Astrocyte (in vitro differentiated cells and primary cell): Measurements from ENCODE around the gene LRRC37B. TPM values are rescaled to one million over a fixed set of nuclear protein-coding genes. Genes with fewer than 3 reads are reported as not detected.
"Not testable (repeated sequence)": the region's sequence is repeated elsewhere in the genome, so short reads cannot be mapped to it uniquely, and the experiment has no call there.

Experiments used
- DNase-seq: peaks from one replicate; pipeline ENCODE4 v3.0.0-alpha.2; 2010; ENCODE audit warnings: low read depth
- FAIRE-seq: peaks from 2 replicates; lab custom pipeline; 2011; peaks lifted over from hg19 to GRCh38; lab: Jason Lieb, UNC
- H2AFZ ChIP-seq: 2 replicates; pipeline ENCODE4 v1.6.0; 2012; ENCODE audit warnings: low read depth, low read length, inconsistent platforms
- H3K27ac ChIP-seq: 2 replicates; pipeline ENCODE4 v1.5.1; 2011; ENCODE audit warnings: low read depth, low read length, inconsistent platforms
- H3K27me3 ChIP-seq: 2 replicates; pipeline ENCODE4 v1.6.0; 2011; ENCODE audit warnings: low read length, inconsistent platforms; ENCODE audit not compliant: insufficient read depth
- H3K36me3 ChIP-seq: 2 replicates; pipeline ENCODE4 v1.5.1; 2011; ENCODE audit warnings: low read length, inconsistent platforms; ENCODE audit not compliant: insufficient read depth
- H3K4me1 ChIP-seq: 2 replicates; pipeline ENCODE4 v1.5.1; 2011; ENCODE audit warnings: low read length, inconsistent platforms; ENCODE audit not compliant: insufficient read depth
- H3K4me2 ChIP-seq: 2 replicates; pipeline ENCODE4 v1.6.0; 2012; ENCODE audit warnings: low read length, inconsistent platforms
- H3K4me3 ChIP-seq: 2 replicates; pipeline ENCODE4 v1.5.1; 2011; ENCODE audit warnings: low read depth, mild to moderate bottlenecking, low read length, inconsistent platforms; ENCODE audit not compliant: insufficient read depth
- H3K79me2 ChIP-seq: 2 replicates; pipeline ENCODE4 v1.6.0; 2012; ENCODE audit warnings: mild to moderate bottlenecking, low read length, inconsistent platforms; ENCODE audit not compliant: insufficient read depth
- H3K9ac ChIP-seq: 2 replicates; pipeline ENCODE4 v1.6.0; 2012; ENCODE audit warnings: mild to moderate bottlenecking, low read length, inconsistent platforms
- H3K9me3 ChIP-seq: 2 replicates; pipeline ENCODE4 v1.5.1; 2012; ENCODE audit warnings: low read depth, mild to moderate bottlenecking, low read length, inconsistent platforms; ENCODE audit not compliant: insufficient read depth
- H4K20me1 ChIP-seq: 2 replicates; pipeline ENCODE4 v1.6.0; 2012; ENCODE audit warnings: low read length, inconsistent platforms; ENCODE audit not compliant: insufficient read depth
- H3K27ac Mint-ChIP-seq: one replicate; pipeline ENCODE4 v1.8.0; 2021; ENCODE audit warnings: mild to moderate bottlenecking, mixed read lengths; ENCODE audit not compliant: unreplicated experiment
- H3K27me3 Mint-ChIP-seq: one replicate; pipeline ENCODE4 v1.8.0; 2021; ENCODE audit warnings: low read depth, mixed read lengths; ENCODE audit not compliant: unreplicated experiment
- H3K36me3 Mint-ChIP-seq: one replicate; pipeline ENCODE4 v1.8.0; 2021; ENCODE audit warnings: low read depth, mixed read lengths; ENCODE audit not compliant: unreplicated experiment
- H3K4me1 Mint-ChIP-seq: one replicate; pipeline ENCODE4 v1.8.0; 2021; ENCODE audit warnings: low read depth, mixed read lengths; ENCODE audit not compliant: unreplicated experiment
- H3K4me3 Mint-ChIP-seq: one replicate; pipeline ENCODE4 v1.8.0; 2021; ENCODE audit warnings: mild to moderate bottlenecking, moderate library complexity, mixed read lengths; ENCODE audit not compliant: unreplicated experiment
- H3K9me3 Mint-ChIP-seq: one replicate; pipeline ENCODE4 v1.8.0; 2021; ENCODE audit warnings: mild to moderate bottlenecking, mixed read lengths; ENCODE audit not compliant: unreplicated experiment
- CTCF ChIP-seq: IDR thresholded peaks from 2 replicates; pipeline ENCODE4 v1.5.1; 2011; ENCODE audit warnings: low read depth, mild to moderate bottlenecking, inconsistent platforms, low read length, moderate library complexity; ENCODE audit not compliant: insufficient read depth
- EZH2 ChIP-seq: IDR thresholded peaks from 2 replicates; pipeline ENCODE4 v1.6.1; 2012; ENCODE audit warnings: mild to moderate bottlenecking, low read length, inconsistent platforms; ENCODE audit not compliant: insufficient read depth
- total RNA-seq: library from RNA; stranded (reverse); gene quantifications from 2 replicates; pipeline ENCODE4 v1.2.1, GENCODE V29; 2021

The LRRC37B gene
- total RNA-seq, 1 donor from 2014 or later = 10.3 TPM

- Histone ChIP-seq H3K9me3 (no peaks in the 10 kb centered on the region), H3K4me1 (no peaks in the 10 kb centered on the region), H2AFZ (no peak overlapping the region), H3K4me2 (no peak overlapping the region), H3K36me3 (no peaks in the 10 kb centered on the region), H3K79me2 (peaks cover 3% of the 10 kb centered on the region), H3K27me3 (no peaks in the 10 kb centered on the region), H3K27ac (no peak overlapping the region), H3K9ac (no peak overlapping the region), H4K20me1 (peaks cover 24% of the 10 kb centered on the region), H3K4me3 (no peak overlapping the region)
- H3K4me3 Mint-ChIP-seq = no peak overlapping the region
- no peak overlapping the region for H3K27ac Mint-ChIP-seq
- peaks cover 14% of the 10 kb centered on the region for H3K36me3 Mint-ChIP-seq
- TF ChIP-seq CTCF (no peak), EZH2 (no peak)
- FAIRE-seq (no peak), DNase-seq (no peak)
- H3K27me3 Mint-ChIP-seq = no peaks in the 10 kb centered on the region
- no peaks in the 10 kb centered on the region for H3K4me1 Mint-ChIP-seq
- no peaks in the 10 kb centered on the region for H3K9me3 Mint-ChIP-seq
Measured at GRCh38 chr17:32020943-32021614, 13.9 kb downstream of the LRRC37B start.

- Histone ChIP-seq H3K27ac (no peak overlapping the region), H3K36me3 (no peaks in the 10 kb centered on the region), H2AFZ (no peak overlapping the region), H3K9ac (no peak overlapping the region), H3K4me3 (no peak overlapping the region), H3K79me2 (no peaks in the 10 kb centered on the region), H3K27me3 (no peaks in the 10 kb centered on the region), H3K9me3 (no peaks in the 10 kb centered on the region), H4K20me1 (peaks cover 21% of the 10 kb centered on the region), H3K4me1 (no peaks in the 10 kb centered on the region), H3K4me2 (no peak overlapping the region)
- no peak overlapping the region for H3K27ac Mint-ChIP-seq
- DNase-seq (no peak), FAIRE-seq (no peak)
- H3K36me3 Mint-ChIP-seq = peaks cover 14% of the 10 kb centered on the region
- no peak for TF ChIP-seq CTCF
- no peak for TF ChIP-seq EZH2
- H3K27me3 Mint-ChIP-seq = no peaks in the 10 kb centered on the region
- no peak overlapping the region for H3K4me3 Mint-ChIP-seq
- no peaks in the 10 kb centered on the region for H3K9me3 Mint-ChIP-seq
- no peaks in the 10 kb centered on the region for H3K4me1 Mint-ChIP-seq
Measured at GRCh38 chr17:32021615-32021955, 14.4 kb downstream of the LRRC37B start.

GRCh38 chr17:32022554-32022953 lies 15.4 kb downstream of the LRRC37B start:
- not testable (repeated sequence) for H3K9ac ChIP-seq, H3K9me3 Mint-ChIP-seq, H3K79me2 ChIP-seq, H3K4me2 ChIP-seq, H3K4me1 Mint-ChIP-seq, H3K4me3 ChIP-seq, H3K27ac Mint-ChIP-seq, H3K4me3 Mint-ChIP-seq, FAIRE-seq, H3K4me1 ChIP-seq, H3K27me3 ChIP-seq, H2AFZ ChIP-seq, H3K27me3 Mint-ChIP-seq, H3K36me3 ChIP-seq, H3K27ac ChIP-seq, DNase-seq, H3K9me3 ChIP-seq
- H3K36me3 Mint-ChIP-seq = peaks cover 14% of the 10 kb centered on the region
- H4K20me1 ChIP-seq = peaks cover 15% of the 10 kb centered on the region

GRCh38 chr17:32027271-32027670 lies 20.1 kb downstream of the LRRC37B start:
- not testable (repeated sequence) for H3K27ac Mint-ChIP-seq, H3K4me2 ChIP-seq, H3K4me1 Mint-ChIP-seq, H3K27me3 ChIP-seq, H3K9me3 ChIP-seq, H3K27me3 Mint-ChIP-seq, H3K79me2 ChIP-seq, H3K9ac ChIP-seq, DNase-seq, H3K36me3 Mint-ChIP-seq, H3K4me3 Mint-ChIP-seq, H3K36me3 ChIP-seq, H4K20me1 ChIP-seq, H3K27ac ChIP-seq, H3K4me1 ChIP-seq, FAIRE-seq, H3K4me3 ChIP-seq, H2AFZ ChIP-seq, H3K9me3 Mint-ChIP-seq
